Ovary (tissue), 9 donors: ENCODE results near the gene MAST4. TPM values are rescaled to one million over a fixed set of nuclear protein-coding genes. Genes with fewer than 3 reads are reported as not detected.

Source experiments
- DNase-seq, 5 donors: peaks; one replicate each; pipeline ENCODE4 v3.0.0-alpha.2; 2019 to 2020
- H3K27ac ChIP-seq, 2 donors: fragments of 200-600 bp; one replicate each; pipeline versions ENCODE4 v1.5.1 to v1.8.0; 2019 to 2022
- H3K27me3 ChIP-seq: fragments of 200-600 bp; one replicate; pipeline ENCODE4 v1.8.0; 2022
- H3K36me3 ChIP-seq: fragments of 200-600 bp; sonication (generic); one replicate; pipeline ENCODE4 v1.5.1; 2019
- H3K4me1 ChIP-seq: one replicate; pipeline ENCODE4 v1.8.1; 2013; ENCODE audit warnings: mild to moderate bottlenecking, moderate library complexity; ENCODE audit not compliant: insufficient read depth
- H3K4me3 ChIP-seq: fragments of 200-600 bp; sonication (generic); one replicate; pipeline ENCODE4 v1.5.1; 2017
- H3K9me3 ChIP-seq, 2 donors: fragments of 200-600 bp in 1 of 2; sonication (generic) in 1 of 2; one replicate each; pipeline versions ENCODE4 v1.5.1 to v1.8.1; 2013 to 2019; ENCODE audit warnings: mild to moderate bottlenecking in 1 of 2, moderate library complexity in 1 of 2
- EP300 ChIP-seq: sonication (generic); formaldehyde crosslinking; IDR thresholded peaks from one replicate; pipeline ENCODE4 v1.6.1; 2017; ENCODE audit warnings: antibody characterized with exemption
- POLR2A ChIP-seq: fragments of 450-650 bp; IDR thresholded peaks from one replicate; pipeline ENCODE4 v1.6.1; 2017; ENCODE audit warnings: antibody characterized with exemption, mild to moderate bottlenecking, moderate library complexity
- WGBS, 3 donors: extraction: QIAGEN DNeasy Blood & Tissue Kit in 1 of 3; methylation state at CpG; one replicate each; pipeline versions ENCODE4 v1.1.5 to v1.1.7; 2013 to 2017; 5-methylcytosine and 5-hydroxymethylcytosine counted together
- intact Hi-C, 4 donors: fragments of 100-400 bp; cut with DNase I; formaldehyde crosslinking; loops; one replicate each; pipeline versions ENCODE4 v1.11.0 to v1.15.1; 2022 to 2023
- polyA plus RNA-seq, 2 donors: library from polyadenylated mRNA; stranded (reverse); fragments of 200-250 nt in 1 of 2; fragments of 350-450 nt in 1 of 2; fragmentation: Illumina TruSeq in 1 of 2; extraction: RNeasy Lipid Tissue Mini Kit (QIAGEN cat#74804) in 1 of 2; gene quantifications; one replicate each; pipeline ENCODE4 v1.2.3, GENCODE V29; 2013 to 2014
- total RNA-seq, 7 donors: library from RNA; depleted of rRNA in 2 of 7; stranded (reverse); fragments of >200 nt in 2 of 7; fragmentation: NEBNext Ultra II Directional in 3 of 7; extraction: Animal tissue kit (Norgen Biotek cat#: 25700) in 3 of 7; gene quantifications; one replicate each; pipeline versions ENCODE4 v1.1.0 to v1.2.4, GENCODE V29; 2016 to 2023
- TF ChIP-seq, protein P1 (sequence below), 3 donors: fragments of 450-650 bp in 2 of 3; fragments of 200-600 bp in 1 of 3; IDR thresholded peaks; one replicate each; pipeline versions ENCODE4 v1.5.1 to v1.8.0; 2016 to 2022; ENCODE audit warnings: antibody characterized with exemption in 3 of 3, mild to moderate bottlenecking in 1 of 3
- donor health status: DM: no; HTN: no; CAD: no; lungs with moderate emphysema.
- donor health status: DM: no; HTN: no; CAD: no.
- donor health status: Bipolar disorder and iron deficiency.
- donor health status: DM: yes; HTN: yes; CAD: no.
- donor health status: DM: no; HTN: no; CAD: no.
- donor health status: DM: yes; HTN: yes; CAD: no.

Gene MAST4
- total and polyA plus RNA-seq, 9 donors, result 11.6 to 86.3 (median 57.6) TPM

DNA sequence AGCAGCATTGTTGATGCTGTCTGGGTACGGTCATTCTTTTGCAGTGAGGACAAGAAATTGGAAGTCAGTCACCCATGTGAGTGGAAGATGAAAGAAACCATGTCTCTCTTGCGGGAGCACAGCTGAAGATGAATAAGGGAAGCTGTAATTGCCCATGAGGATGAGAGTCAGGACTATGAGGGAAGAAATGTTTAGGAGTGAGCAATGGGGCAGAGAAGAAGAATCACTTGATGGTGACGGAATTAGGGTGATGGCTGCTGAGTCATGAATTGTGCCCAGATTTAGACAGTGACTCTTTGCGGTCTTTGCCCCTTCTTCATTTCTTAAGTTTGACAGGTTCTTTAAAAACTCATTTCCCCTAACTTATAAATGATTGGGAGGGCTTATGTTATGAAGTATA, 183.3 kb downstream of the MAST4 start:
- no peaks in the 10 kb centered on the region for H3K27me3 ChIP-seq
- 91 to 97% (median 95%) methylated on average over 4 of the region's 4 CpGs for WGBS, 3 donors
- DNase-seq, result no peak
- intact Hi-C loops, result no loop called here
- H3K27ac ChIP-seq, result no peak overlapping the region
- H3K9me3 ChIP-seq, result no peaks in the 10 kb centered on the region
- no peaks in the 10 kb centered on the region for H3K4me1 ChIP-seq
- TF ChIP-seq, protein P1, sequence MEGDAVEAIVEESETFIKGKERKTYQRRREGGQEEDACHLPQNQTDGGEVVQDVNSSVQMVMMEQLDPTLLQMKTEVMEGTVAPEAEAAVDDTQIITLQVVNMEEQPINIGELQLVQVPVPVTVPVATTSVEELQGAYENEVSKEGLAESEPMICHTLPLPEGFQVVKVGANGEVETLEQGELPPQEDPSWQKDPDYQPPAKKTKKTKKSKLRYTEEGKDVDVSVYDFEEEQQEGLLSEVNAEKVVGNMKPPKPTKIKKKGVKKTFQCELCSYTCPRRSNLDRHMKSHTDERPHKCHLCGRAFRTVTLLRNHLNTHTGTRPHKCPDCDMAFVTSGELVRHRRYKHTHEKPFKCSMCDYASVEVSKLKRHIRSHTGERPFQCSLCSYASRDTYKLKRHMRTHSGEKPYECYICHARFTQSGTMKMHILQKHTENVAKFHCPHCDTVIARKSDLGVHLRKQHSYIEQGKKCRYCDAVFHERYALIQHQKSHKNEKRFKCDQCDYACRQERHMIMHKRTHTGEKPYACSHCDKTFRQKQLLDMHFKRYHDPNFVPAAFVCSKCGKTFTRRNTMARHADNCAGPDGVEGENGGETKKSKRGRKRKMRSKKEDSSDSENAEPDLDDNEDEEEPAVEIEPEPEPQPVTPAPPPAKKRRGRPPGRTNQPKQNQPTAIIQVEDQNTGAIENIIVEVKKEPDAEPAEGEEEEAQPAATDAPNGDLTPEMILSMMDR (IDR thresholded peaks at IDR 0.05), result no peak
- no peak for TF ChIP-seq POLR2A
- no peak for TF ChIP-seq EP300
- H3K4me3 ChIP-seq, result no peak overlapping the region
- no peaks in the 10 kb centered on the region for H3K36me3 ChIP-seq

- no peak for DNase-seq
- Histone ChIP-seq H3K27me3 (no peaks in the 10 kb centered on the region), H3K27ac (no peak overlapping the region), H3K4me3 (no peak overlapping the region), H3K4me1 (no peaks in the 10 kb centered on the region), H3K9me3 (no peaks in the 10 kb centered on the region), H3K36me3 (no peaks in the 10 kb centered on the region)
- intact Hi-C loops, result no loop called here
- TF ChIP-seq, protein P1 (IDR thresholded peaks at IDR 0.05), result no peak
- no peak for TF ChIP-seq EP300
- no peak for TF ChIP-seq POLR2A
- 93 to 98% (median 96%) methylated on average over 17 of the region's 17 CpGs for WGBS, 3 donors
These were observed 192.4 kb downstream of the MAST4 start for GRCh38 chr5:66788556-66788955.

DNA sequence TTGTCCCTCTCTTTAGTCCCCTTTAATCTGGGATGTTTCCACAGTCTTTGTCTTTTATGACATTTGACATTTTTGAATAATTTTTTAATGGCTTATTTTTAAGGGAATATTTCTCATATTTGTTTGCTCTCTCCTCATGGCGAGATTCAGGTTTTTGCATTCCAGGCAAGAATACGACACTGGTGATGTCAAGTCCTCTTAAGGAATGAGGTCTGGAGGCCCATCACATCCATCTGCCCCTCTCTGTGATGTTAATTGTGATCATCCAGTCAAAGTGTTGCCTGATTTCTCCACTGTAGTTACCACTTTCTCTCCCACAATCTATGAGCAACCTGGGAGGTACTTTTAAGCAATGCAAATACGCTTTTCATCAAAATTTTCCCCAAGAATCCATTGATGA, 193.2 kb downstream of the MAST4 start:
- Histone ChIP-seq H3K27ac (no peak overlapping the region), H3K9me3 (no peaks in the 10 kb centered on the region), H3K36me3 (no peaks in the 10 kb centered on the region), H3K27me3 (no peaks in the 10 kb centered on the region), H3K4me1 (no peaks in the 10 kb centered on the region), H3K4me3 (no peak overlapping the region)
- WGBS, 3 donors, result 94 to 96% (median 95%) methylated on average over 3 of the region's 3 CpGs
- TF ChIP-seq POLR2A, result no peak
- TF ChIP-seq, protein P1 (IDR thresholded peaks at IDR 0.05), result no peak
- no peak for TF ChIP-seq EP300
- intact Hi-C loops, result no loop called here
- no peak for DNase-seq

DNA sequence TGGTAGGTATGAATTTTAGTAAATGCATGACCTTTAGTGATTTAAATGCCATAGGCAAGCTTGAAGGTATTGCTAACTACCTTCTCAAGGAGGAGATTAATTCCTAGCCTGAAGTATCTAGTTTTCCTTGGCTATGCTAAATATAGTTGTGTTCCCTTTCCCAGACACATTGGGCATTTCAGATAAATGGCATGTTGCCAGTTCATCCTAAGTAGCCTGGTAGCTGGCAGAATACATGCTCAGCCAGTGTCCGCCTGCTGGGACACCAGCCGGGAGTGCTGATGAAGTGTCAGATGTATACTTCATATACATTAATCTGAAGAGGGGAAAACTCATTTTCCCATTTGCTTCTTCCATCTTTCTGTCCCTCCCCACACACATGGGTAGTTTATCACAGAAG, 196.9 kb downstream of the MAST4 start:
- no peak overlapping the region for H3K27ac ChIP-seq
- intact Hi-C loops, result no loop called here
- no peaks in the 10 kb centered on the region for H3K36me3 ChIP-seq
- no peaks in the 10 kb centered on the region for H3K27me3 ChIP-seq
- H3K4me3 ChIP-seq, result no peak overlapping the region
- 87 to 97% (median 95%) methylated on average over 2 of the region's 2 CpGs for WGBS, 3 donors
- TF ChIP-seq, protein P1 (IDR thresholded peaks at IDR 0.05), result no peak
- TF ChIP-seq EP300, result no peak
- TF ChIP-seq POLR2A, result no peak
- H3K4me1 ChIP-seq, result no peaks in the 10 kb centered on the region
- no peaks in the 10 kb centered on the region for H3K9me3 ChIP-seq
- no peak for DNase-seq

GRCh38 chr5:66795682-66796081, 199.5 kb downstream of the MAST4 start:
- Histone ChIP-seq H3K27ac (no peak overlapping the region), H3K9me3 (no peaks in the 10 kb centered on the region), H3K4me3 (no peak overlapping the region), H3K36me3 (no peaks in the 10 kb centered on the region), H3K4me1 (no peaks in the 10 kb centered on the region), H3K27me3 (no peaks in the 10 kb centered on the region)
- intact Hi-C loops, result no loop called here
- no peak for DNase-seq
- no peak for TF ChIP-seq EP300
- TF ChIP-seq POLR2A, result no peak
- TF ChIP-seq, protein P1 (IDR thresholded peaks at IDR 0.05), result no peak
- WGBS, 3 donors, result 69 to 88% (median 86%) methylated on average over 1 of the region's 1 CpG
